Frontal cortex (tissue), 4 donors: ENCODE data around the gene TMOD4. TPM values are rescaled to one million over a fixed set of nuclear protein-coding genes. Genes with fewer than 3 reads are reported as not detected.
"Not testable (repeated sequence)": the region's sequence is repeated elsewhere in the genome, so short reads cannot be mapped to it uniquely, and the experiment has no call there.

ENCODE experiments used
- DNase-seq, 2 donors: peaks; one replicate each; pipeline ENCODE4 v3.0.0; 2012; ENCODE audit warnings: low spot score in 2 of 2
- FAIRE-seq: peaks from 2 replicates; lab custom pipeline; 2012; peaks lifted over from hg19 to GRCh38; lab: Jason Lieb, UNC
- total RNA-seq: library from RNA; depleted of rRNA; stranded (reverse); fragments of >200 nt; gene quantifications from one replicate; pipeline ENCODE4 v1.2.3, GENCODE V29; 2014
- donor health status: control.
- donor health status: control.
- donor health status: control.

Gene TMOD4
- not detected for total RNA-seq

DNA sequence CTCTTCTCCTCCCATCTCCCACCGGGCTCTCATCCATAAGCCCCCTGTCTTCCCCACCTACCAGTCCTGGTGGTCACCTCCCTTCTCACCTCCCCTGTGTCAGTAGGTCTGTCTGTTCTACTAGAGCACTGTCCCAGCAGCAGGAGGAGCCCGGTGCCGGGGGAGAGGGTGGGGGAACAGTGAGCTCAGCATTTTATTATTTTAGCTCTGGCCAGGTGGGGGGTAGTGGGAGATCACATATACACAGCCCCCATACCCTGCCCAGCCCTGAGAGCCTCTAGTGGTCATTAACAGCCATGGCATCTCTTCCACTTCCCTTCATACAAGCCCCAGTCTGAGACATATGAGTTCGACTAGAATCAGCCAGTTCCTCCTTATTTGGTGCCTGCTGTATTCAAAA, at the start of gene TMOD4:
Gene TMOD4 (minus strand): TSS at position 119 of the 400 bp plus-strand sequence. CDS start 1,106 bp downstream, outside the sequence.
- DNase-seq (no peak), FAIRE-seq (no peak)

DNA sequence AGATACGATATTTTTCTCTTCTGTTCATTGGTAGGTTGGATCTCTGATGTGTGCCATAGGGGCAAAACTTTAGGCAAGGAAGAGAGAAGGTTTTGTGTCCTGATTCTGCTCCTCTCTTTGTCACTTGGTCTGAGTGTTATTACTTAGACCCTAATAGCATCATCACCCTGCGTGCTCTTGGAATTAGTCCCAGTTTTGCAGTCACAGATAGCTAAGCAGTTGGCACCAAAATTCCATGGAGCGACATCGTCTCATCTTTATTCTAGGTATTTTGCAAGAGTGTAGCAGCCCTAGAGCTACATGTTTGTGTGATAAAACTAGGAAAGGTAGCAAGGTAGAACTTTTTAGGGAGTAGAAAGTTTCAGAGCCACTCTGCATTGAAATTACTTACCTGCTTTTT, 46.3 kb upstream of the TMOD4 start:
- DNase-seq (no peak), FAIRE-seq (no peak)

DNA sequence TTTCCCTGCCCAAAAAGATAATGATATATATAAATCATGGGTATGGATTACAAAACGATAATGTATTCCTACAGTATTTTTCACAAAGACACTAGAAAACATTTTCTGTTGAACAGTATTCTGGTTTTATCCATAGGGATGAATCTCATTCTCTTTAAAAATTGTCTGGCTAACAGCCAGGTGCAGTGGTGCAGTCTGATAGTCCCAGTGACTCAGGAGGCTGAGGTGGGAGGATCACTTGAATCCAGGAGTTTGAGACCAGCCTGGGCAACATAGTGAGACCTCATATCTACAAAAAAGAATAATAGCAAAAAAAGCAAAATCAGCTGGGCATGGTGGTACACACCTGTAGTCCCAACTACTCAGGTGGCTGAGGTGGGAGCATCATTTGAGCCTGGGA, 45.8 kb upstream of the TMOD4 start:
- DNase-seq, result no peak
- no peak for FAIRE-seq

DNA sequence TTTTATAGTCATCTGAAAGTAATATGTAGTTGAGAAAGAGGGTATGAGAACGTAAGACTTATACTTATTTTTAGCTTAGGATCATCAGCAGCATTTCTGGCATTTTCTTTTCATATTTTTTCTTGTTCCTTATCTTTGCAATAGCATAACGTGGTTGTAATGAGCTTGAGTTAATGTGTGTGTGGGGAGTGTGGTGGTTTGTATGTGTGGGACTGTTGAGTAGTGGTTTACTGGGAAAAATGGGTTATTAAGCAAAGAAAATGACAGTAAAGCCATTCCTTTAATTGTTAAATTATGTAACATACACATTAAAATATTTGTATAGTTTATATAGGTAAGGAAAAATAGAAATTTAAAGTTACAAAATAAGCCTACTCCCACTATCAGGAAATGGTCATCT, 37.8 kb upstream of the TMOD4 start:
- DNase-seq (no peak), FAIRE-seq (no peak)

DNA sequence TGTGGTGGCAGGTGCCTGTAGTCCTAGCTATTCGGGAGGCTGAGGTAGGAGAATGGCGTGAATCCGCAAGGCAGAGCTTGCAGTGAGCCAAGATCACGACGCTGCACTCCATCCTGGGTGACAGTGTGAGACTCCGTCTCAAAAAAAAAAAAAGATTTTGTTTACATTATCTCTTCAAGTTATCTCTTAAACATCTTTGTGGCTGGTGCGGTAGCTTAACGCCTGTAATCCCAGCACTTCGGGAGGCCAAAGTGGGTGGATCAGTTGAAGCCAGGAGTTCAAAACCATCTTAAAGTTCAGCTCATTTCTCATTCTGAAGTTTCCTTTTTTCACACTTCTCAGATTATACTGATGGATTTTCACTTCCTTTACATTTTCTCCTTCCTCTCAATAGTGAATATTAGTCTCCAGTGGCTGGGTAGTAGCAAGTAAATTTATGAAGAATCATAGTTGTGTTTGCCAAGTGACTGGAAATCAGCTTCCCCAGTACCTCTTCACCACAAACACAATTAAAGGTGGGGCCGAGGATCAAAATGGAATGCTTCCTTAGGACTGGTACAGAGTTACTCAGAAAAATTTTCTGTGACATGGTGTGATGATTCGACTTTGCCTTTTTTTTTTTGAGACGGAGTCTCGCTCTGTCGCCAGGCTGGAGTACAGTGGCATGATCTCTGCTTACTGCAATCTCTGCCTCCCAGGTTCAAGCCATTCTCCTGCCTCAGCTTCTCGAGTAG, 36.4 kb upstream of the TMOD4 start:
- no peak for FAIRE-seq
- DNase-seq, result no peak

DNA sequence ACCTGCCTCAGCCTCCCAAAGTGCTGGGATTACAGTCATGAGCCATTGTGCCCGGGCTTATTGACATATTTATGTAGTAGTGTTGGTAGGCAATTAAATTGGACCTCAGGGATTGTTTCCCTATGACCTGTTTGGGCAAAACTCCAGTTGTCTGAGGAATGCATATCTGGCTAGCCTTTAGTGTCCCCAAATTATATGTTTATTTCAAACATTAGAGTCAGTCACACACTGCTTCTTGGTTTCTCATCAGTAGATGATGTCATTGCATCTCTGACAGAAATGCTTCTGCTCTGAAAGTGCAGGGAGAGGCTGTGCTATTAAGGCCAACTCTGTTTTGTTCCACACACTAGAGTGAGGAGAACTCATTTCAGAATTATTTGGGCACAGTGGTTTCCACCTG, 35.0 kb upstream of the TMOD4 start:
- no peak for FAIRE-seq
- DNase-seq, result no peak

DNA sequence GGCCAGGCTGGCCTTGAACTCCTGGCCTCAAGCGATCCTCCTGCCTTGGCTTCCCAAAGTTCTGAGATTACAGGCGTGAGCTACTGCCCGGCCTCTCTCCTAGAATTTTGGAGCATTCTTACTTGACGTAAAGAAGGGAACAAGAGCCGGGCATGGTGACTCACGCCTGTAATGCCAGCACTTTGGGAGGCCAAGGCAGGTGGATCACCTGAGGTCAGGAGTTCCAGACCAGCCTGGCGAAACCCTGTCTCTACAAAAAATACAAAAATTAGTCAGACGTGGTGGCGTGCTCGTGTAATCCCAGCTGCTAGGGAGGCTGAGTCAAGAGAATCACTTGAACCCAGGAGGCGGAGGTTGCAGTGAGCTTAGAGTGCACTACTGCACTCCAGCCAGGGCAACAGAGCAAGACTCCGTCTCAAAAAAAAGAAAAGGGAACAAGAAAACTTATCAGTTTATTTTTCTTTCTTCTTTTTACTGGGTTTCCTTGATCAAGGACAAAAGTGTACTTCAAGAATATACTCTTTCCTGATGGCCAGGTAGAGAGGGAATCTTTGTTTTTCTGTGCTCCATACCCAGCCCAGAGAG, 29.7 kb upstream of the TMOD4 start:
- not testable (repeated sequence) for DNase-seq, FAIRE-seq

DNA sequence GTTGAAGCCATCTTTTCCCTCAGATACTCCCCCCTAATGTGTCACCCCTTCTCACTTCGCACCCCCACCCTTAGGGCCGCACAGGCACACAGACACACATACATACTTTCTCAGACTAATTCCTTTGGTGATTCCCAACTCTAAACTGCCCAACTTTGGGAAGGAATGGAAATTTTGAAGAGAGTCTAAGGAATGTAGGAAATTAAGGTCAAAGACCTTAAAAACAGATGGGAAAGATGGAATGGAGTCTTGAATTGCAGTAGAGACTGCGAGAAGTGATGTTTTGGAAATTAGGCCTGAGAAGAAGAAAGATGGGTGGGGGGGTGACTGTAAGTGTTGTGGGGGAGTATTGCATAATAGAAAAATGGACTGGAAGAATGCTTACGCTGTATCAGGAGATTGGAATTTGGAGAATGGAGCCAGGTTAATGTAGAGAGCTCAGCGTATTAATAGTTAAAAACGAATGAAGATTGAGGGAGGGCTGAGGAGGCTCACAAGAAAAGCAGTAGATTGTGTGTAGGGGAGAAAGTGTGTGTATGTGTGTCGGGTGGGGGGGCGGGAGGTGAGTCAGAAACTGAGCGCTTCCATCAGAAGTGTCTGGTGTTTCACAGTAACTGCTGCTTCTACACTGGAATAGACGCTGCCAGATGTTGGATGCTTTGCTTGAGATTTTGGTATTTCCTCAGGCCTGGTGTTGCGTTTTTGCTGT, 24.2 kb upstream of the TMOD4 start:
- no peak for FAIRE-seq
- DNase-seq, result no peak

DNA sequence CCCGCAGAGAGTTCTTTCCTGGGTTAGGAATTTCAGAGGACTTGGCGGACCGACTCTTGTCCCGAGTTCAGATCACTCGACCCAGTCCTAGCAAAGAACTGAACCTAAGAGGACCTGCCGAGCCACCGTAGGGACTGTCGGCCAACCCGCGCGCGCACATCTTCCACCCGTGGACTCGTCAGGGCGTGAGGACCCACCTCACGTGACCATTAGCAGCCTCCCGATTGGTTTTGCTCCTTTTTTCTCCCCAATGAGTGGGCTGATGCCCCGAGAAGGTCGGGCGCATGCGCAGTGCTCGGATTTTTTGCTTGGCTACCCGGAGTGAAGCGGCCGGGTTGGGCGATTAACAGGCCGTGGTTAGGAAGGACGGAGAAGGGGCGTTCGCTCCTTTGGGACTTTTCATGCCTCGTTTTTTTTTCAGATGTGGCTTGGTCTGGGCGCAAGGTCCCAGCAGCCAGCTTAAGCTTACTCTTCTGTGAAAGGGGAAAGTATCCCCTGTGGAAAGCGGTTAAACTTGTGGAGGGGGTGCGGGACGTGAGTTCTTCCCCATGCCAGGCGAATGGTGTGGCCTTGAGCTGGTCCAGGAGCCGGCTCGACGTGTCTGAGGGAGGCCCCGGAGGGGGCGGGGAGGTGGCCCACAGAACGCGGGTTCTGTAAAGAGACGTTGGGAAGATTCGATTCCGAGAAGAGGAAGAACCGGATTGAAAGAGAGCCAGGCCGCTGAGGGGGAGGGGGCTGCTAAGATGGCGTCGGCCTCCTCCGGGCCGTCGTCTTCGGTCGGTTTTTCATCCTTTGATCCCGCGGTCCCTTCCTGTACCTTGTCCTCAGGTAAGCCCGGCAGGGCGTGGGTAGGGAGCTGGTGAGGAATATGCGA, 22.7 kb upstream of the TMOD4 start, which contains the start of gene PIP5K1A:
Gene PIP5K1A (plus strand): TSS at position 299 of the 874 bp plus-strand sequence. CDS start 445 bp downstream, at position 744.
- no peak for FAIRE-seq

DNA sequence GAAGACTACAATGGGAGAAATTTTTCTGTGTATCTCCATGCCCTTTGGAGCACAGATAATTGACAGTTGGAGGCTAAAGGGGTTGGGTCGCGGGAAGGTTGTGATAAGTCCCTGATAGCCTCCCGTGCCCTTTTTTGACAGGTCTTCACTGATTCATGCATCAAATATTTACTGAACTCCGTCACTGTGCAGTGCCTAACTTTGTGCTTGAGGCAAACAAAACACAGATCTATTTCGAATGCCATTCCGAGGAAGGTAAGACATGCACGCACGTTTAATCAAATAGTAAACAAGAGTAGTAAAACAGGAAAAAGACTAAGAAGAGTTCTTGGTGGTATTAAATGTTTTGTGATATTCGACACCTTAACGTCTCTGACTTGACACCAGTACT, 22.1 kb upstream of the TMOD4 start:
- DNase-seq (no peak), FAIRE-seq (no peak)

More for the DNA sequence above, 22.7 kb upstream of the TMOD4 start, which contains the start of gene PIP5K1A:
- peak; percentile 83 to 96 for DNase-seq

DNA sequence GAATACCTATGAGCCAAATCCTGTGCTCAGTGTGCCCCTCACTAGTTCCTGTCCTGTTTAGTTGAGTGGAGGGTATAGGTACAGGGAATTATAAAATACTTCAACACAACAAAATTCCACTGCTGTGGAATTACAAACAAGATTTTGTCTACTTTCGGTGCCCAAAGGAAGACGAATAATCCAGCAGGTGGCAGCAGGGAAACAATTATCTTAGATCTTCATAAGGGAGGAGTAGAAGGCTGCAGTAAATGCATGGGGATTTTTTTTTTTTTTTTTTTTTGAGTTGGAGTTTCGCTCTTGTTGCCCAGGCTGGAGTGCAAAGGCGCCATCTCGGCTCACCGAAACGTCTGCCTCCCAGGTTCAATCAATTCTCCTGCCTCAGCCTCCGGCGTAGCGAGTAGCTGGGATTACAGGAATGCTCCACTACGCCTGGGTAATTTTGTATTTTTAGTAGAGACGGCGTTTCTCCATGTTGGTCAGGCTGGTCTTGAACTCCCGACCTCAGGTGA, 20.6 kb upstream of the TMOD4 start:
- no peak for FAIRE-seq
- DNase-seq, result no peak

DNA sequence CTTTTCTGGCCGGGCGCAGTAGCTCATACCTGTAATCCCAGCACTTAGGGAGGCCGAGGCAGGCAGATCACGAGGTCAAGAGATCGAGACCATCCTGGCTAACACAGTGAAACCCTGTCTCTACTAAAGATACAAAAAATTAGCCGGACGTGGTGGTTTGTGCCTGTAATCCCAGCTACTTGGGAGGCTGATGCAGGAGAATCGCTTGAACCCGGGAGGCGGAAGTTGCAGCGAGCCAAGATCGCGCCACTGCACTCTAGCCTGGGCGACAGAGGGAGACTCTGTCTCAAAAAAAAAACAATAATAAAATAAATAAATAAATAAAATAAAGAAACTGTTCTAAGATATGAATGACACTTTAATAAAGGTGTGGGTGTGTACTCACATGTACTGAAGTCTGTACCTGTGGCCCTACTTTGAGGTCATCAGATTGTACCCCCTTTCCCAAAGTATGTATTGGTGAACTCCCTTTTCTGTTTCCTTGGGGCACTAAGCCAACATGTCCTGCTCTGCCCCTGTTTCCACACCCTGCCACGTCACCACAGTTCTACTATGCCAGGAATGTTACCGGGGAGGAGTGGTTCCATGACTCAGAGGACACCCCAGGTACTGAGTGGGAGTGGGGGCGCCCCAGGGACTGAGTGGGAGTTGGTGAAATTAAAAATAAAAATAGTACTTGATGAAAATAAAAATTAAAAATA, 19.3 kb upstream of the TMOD4 start:
- DNase-seq, FAIRE-seq: not testable (repeated sequence)

DNA sequence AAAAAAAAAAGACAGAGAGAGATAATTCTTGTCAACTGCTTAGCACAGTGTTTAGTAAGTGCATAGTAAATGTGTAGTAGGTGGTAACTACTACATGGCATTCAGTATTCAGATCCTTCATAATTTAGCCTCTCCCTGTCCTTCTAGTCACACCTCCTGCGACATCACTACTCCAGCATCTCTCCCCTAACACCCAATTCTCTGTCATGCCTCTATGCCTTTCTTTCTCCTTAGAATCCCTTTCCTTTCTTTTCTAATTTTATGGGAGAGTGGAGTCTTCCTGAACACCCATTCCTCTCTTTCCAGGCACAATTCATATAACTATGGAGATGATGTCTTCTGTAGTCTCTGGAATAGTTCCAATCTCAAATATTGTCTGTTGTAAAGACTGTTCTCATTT, 18.1 kb upstream of the TMOD4 start:
- DNase-seq (no peak), FAIRE-seq (no peak)

DNA sequence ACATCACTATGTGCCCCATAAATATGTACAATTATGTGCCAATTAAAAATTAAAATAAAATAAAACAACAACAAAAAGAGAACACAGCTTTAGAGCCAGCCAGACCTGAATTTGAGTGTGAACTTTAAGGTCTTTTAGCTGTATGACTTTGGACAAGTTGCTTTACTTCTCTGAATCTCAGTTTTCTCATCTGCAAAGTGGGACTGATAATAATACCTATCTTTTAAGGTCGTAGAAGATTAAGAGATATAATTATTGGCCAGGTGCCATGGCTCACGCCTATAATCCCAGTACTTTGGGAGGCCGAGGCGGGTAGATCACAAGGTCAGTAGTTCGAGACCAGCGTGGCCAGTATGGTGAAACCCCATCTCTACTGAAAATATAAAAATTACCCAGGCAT, 17.5 kb upstream of the TMOD4 start:
- FAIRE-seq, result no peak

DNA sequence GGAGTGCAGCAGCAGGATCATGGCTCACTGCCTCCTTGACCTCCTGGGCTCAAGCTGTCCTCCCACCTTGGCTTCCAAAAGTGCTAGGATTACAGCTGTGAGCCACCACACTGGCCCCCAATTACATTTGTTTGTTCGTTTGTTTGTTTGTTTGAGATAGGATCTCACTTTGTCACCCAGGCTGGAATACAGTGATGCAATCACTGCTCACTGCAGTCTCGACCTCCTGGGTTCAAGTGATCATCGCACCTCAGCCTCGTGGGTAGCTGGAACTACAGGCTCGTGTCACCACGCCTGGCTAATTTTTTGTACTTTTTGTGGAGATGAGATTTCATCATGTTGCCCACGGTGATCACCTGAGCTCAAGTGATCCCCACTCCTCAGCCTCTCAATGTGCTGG, 16.3 kb upstream of the TMOD4 start:
- no peak for DNase-seq
- no peak for FAIRE-seq

More for the DNA sequence above, 17.5 kb upstream of the TMOD4 start:
- DNase-seq, result no peak

DNA sequence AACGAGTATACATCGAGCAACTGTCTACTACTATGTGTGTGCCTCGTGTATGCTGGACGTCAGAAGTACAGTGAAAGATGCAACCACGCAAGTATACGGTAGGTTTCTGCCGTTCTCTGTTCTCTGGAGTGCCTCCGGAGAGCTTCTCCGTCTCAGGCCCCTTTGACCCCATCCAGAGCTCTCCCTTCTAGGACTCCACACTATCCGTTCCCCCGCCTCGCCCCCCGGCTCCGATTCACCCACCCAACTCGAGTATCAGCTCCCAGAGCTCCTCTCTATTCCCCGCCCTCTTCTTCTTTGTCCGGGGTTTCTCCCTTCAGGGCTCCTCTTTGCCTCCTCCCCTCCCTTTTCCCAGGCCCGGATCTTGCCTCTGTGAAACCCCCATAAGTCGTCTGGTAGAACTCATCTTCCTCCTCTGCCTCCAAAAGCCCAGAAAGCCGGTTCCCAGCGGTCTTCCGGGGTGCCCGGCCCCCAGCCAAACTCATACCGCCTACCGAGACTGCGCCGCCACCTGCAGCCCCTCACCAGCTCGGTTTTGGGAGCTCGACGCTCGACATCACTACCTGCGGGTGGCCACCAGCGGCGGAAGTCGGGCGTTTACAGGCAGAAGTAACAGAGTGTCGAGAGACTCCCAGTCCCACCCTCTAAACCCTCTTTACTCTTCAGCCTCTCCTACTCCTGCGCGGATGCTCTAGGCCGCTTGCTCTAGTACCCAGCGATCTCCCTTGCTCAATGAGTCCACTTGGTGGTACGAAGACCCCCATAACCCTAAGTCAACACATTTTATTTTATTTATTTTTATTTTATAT, 14.1 kb upstream of the TMOD4 start, which contains the start of gene VPS72:
Gene VPS72 (minus strand): TSS at position 561 of the 809 bp plus-strand sequence. CDS start 76 bp downstream, at position 485.
- FAIRE-seq, result no peak
- DNase-seq, result peak; percentile 62 to 84

DNA sequence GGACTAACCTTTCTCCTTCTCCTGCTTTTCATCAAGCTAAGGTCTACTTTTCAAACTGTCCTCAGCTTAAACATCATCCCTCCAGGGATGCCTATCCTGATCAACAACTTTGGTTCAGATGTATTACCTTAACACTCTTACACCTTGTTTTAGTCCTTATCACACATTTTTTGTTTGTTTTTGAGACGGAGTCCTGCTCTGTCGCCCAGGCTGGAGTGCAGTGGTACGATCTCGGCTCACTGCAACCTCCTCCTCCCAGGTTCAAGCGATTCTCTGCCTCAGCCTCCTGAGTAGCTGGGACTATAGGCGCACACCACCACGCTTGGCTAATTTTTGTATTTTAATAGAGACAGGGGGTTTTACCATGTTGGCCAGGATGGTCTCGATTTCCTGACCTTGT, 12.9 kb upstream of the TMOD4 start:
- not testable (repeated sequence) for FAIRE-seq, DNase-seq

DNA sequence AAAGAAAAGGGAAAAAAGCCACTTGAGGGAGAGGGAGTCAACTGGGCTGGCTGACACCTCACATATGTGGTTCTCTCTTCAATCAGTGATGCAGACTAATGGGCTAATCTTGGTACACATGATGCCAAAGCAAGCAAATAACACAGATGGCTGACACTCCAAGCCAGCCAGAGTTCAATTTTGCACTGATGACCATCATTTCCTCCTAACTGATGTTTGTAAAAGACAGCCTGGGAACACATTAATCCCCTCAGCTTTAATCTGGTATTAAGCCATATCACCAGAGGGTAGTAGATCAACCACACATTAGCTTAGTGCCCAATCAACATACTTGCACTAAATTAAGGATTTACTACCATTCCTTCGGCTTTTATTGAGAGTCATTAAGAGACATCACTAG, 11.4 kb upstream of the TMOD4 start:
- DNase-seq, result no peak
- FAIRE-seq, result no peak
